OCI-LY3 (cell line): ENCODE measurements around the gene TBL3.

ENCODE experiments used
- EZH2phosphoT487 ChIP-seq: fragments of 200-600 bp; shearing (Covaris generic); IDR thresholded peaks from 2 replicates; pipeline ENCODE4 v1.6.1; 2018; ENCODE audit warnings: antibody characterized with exemption, mixed run types, low read depth
- TF ChIP-seq, protein P1 (sequence below): fragments of 200-600, 300-600 bp; sonication (generic); IDR thresholded peaks from 2 replicates; pipeline ENCODE4 v1.5.1; 2014; ENCODE audit warnings: antibody characterized with exemption, low read length, low read depth

DNA sequence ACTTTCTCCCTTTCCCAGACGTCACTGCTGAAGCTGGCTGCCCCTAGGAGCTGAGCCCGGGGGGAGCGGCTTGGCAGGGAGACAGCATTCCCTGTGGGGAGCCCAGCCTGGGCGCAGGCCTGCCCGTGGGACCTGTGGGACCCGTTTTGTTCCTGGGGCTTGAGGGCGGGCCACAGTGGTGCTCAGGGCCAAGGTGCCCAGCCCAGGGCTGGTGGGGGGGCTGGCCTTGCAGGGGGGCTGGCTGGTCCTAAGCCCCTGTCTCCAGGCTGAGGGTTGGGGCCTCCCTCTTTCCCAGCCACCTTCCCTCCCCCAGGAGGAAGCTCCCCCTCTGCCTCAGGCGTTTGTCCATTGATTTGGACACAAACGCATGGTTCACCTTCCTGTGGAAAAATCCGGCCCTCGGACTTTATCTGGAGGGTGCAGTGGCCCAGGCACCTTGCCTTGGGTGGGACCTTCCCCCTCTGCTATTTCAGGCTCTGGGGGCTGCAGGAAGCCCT, 59.3 kb downstream of the TBL3 start:
- TF ChIP-seq, protein P1, sequence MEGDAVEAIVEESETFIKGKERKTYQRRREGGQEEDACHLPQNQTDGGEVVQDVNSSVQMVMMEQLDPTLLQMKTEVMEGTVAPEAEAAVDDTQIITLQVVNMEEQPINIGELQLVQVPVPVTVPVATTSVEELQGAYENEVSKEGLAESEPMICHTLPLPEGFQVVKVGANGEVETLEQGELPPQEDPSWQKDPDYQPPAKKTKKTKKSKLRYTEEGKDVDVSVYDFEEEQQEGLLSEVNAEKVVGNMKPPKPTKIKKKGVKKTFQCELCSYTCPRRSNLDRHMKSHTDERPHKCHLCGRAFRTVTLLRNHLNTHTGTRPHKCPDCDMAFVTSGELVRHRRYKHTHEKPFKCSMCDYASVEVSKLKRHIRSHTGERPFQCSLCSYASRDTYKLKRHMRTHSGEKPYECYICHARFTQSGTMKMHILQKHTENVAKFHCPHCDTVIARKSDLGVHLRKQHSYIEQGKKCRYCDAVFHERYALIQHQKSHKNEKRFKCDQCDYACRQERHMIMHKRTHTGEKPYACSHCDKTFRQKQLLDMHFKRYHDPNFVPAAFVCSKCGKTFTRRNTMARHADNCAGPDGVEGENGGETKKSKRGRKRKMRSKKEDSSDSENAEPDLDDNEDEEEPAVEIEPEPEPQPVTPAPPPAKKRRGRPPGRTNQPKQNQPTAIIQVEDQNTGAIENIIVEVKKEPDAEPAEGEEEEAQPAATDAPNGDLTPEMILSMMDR = no peak
- TF ChIP-seq EZH2phosphoT487 = no peak
